Measurements from ENCODE around the gene ITGA8. TPM values are rescaled to one million over a fixed set of nuclear protein-coding genes. Genes with fewer than 3 reads are reported as not detected.

The ITGA8 gene
- total and polyA plus RNA-seq, 2 of the 4 experiments (the other 2 are of a cell fraction) = under 0.01 to 0.02 TPM

GRCh38 chr10:15620337-15620736 is 99.4 kb downstream of the ITGA8 start:
- in situ Hi-C loops (cut with MboI; ENCODE audit: low sequenced_read_pairs) = no loop called here
- no CpG with 5 or more reads among the region's 5 CpGs for whole genome bisulfite sequencing, 2 experiments (ENCODE audit: extremely low coverage in 2 of 2, insufficient read length in 1 of 2)
- BruUV-seq (replicated peaks) = no TSS peak
- no peaks in the 10 kb centered on the region for H4K20me1 ChIP-seq (ENCODE audit: insufficient read depth, low read length)
- no peak overlapping the region for H4K91ac ChIP-seq (ENCODE audit: insufficient read depth, low read depth, low read length)
- H3K56ac ChIP-seq (ENCODE audit: extremely low read depth, insufficient read depth, low read length) = no peak overlapping the region
- no peak overlapping the region for H2AFZ ChIP-seq (replicated peaks; ENCODE audit: low read length, poor library complexity)
- H3K9ac ChIP-seq (ENCODE audit: low read depth, low read length) = no peak overlapping the region
- H4K5ac ChIP-seq (ENCODE audit: low read depth, low read length) = no peak overlapping the region
- no peak overlapping the region for H3K27ac ChIP-seq (ENCODE audit: insufficient read depth, low read length)
- ChIA-PET POLR2A (ENCODE audit: unreplicated experiment) (no interaction called here), CTCF (no interaction called here)
- no peaks in the 10 kb centered on the region for H3K36me3 ChIP-seq (ENCODE audit: control insufficient read depth, insufficient read depth, low read length)
- peaks cover 6% of the 10 kb centered on the region for H3K27me3 ChIP-seq (ENCODE audit: control insufficient read depth, insufficient read depth, low read length)
- no peak overlapping the region for H3K4me2 ChIP-seq (ENCODE audit: low read depth, low read length)
- DNase-seq (no peak), ATAC-seq (ENCODE audit: low read depth) (no peak)
- H3K4ac ChIP-seq (ENCODE audit: low read depth, low read length) = no peak overlapping the region
- TF ChIP-seq MXI1 (IDR thresholded peaks at IDR 0.05; ENCODE audit: borderline replicate concordance, low read depth, low read length) (no peak), RFX5 (IDR thresholded peaks at IDR 0.05; ENCODE audit: low read depth, low read length) (no peak), CEBPB (IDR thresholded peaks at IDR 0.05; ENCODE audit: low read depth, low read length) (no peak), RAD21 (IDR thresholded peaks at IDR 0.05; ENCODE audit: low read length) (no peak), MAFK (IDR thresholded peaks at IDR 0.05; ENCODE audit: low read depth, low read length) (no peak), MAZ (IDR thresholded peaks at IDR 0.05; ENCODE audit: borderline replicate concordance, low read depth, low read length) (no peak), ELK1 (IDR thresholded peaks at IDR 0.05; ENCODE audit: borderline replicate concordance, low read depth, low read length) (no peak), CHD1 (IDR thresholded peaks at IDR 0.05; ENCODE audit: low read depth, low read length) (no peak), POLR2A (IDR thresholded peaks at IDR 0.05; ENCODE audit: low read depth, low read length) (no peak), RCOR1 (IDR thresholded peaks at IDR 0.05; ENCODE audit: insufficient replicate concordance, low read length) (no peak), BHLHE40 (IDR thresholded peaks at IDR 0.05; ENCODE audit: low read depth, low read length) (no peak), FOS (IDR thresholded peaks at IDR 0.05; ENCODE audit: low read depth, low read length) (no peak), SMC3 (IDR thresholded peaks at IDR 0.05; ENCODE audit: low read depth, low read length) (no peak)
- TF ChIP-seq, protein P1, sequence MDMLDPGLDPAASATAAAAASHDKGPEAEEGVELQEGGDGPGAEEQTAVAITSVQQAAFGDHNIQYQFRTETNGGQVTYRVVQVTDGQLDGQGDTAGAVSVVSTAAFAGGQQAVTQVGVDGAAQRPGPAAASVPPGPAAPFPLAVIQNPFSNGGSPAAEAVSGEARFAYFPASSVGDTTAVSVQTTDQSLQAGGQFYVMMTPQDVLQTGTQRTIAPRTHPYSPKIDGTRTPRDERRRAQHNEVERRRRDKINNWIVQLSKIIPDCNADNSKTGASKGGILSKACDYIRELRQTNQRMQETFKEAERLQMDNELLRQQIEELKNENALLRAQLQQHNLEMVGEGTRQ (IDR thresholded peaks at IDR 0.05; ENCODE audit: low read depth, low read length) = no peak
- H2BK120ac ChIP-seq (ENCODE audit: low read depth, low read length) = no peak overlapping the region
- H4K8ac ChIP-seq (ENCODE audit: low read depth in 2 of 2, low read length in 2 of 2) = no peak overlapping the region
- no peak overlapping the region for H2AK9ac ChIP-seq (replicated peaks; ENCODE audit: low read depth, low read length, poor library complexity)
- peaks cover 2% of the 10 kb centered on the region; the same call in 1 of the 2 replicates for H3K4me1 ChIP-seq (ENCODE audit: control insufficient read depth, insufficient read depth, low read length)
- H2AK5ac ChIP-seq (ENCODE audit: low read depth, low read length) = no peak overlapping the region
- dilution Hi-C loops (cut with HindIII; ENCODE audit: low sequenced_read_pairs, unreplicated experiment) = no loop called here
- H3K14ac ChIP-seq (replicated peaks; ENCODE audit: low read depth, low read length) = no peak overlapping the region
- H3K9me3 ChIP-seq (ENCODE audit: control insufficient read depth, insufficient read depth, low read length) = no peaks in the 10 kb centered on the region
- no peaks in the 10 kb centered on the region for H3K9me1 ChIP-seq (ENCODE audit: insufficient read depth, low read length)
- H3K18ac ChIP-seq (ENCODE audit: low read depth, low read length) = no peak overlapping the region
- H3K23ac ChIP-seq (ENCODE audit: low read depth, low read length) = no peak overlapping the region
- no peak overlapping the region for H3K4me3 ChIP-seq (ENCODE audit: insufficient read depth, low read depth, low read length)
- H2BK5ac ChIP-seq (ENCODE audit: low read depth, low read length, poor library complexity, severe bottlenecking) = no peak overlapping the region
- H3K79me1 ChIP-seq (ENCODE audit: low read depth in 1 of 2, low read length in 2 of 2) = no peaks in the 10 kb centered on the region
- H2BK20ac ChIP-seq (ENCODE audit: low read depth, low read length) = no peak overlapping the region
- intact Hi-C loops (cut with micrococcal nuclease) = no loop called here
- H2BK15ac ChIP-seq (ENCODE audit: low read depth, low read length) = no peak overlapping the region
